ENCODE data around the gene MACROD2. TPM values are rescaled to one million over a fixed set of nuclear protein-coding genes. Genes with fewer than 3 reads are reported as not detected.

The MACROD2 gene
- total RNA-seq, 1 donor from 2014 or later: 60.4 TPM

- DNase-seq: no peak
Measured at GRCh38 chr20:14062786-14063185, 67.5 kb downstream of the MACROD2 start.

- no peak for DNase-seq
Measured at GRCh38 chr20:14064333-14064732, 69.0 kb downstream of the MACROD2 start.

- DNase-seq: no peak
Measured at GRCh38 chr20:14064921-14065320, 69.6 kb downstream of the MACROD2 start.

- DNase-seq: no peak
Measured at GRCh38 chr20:14065774-14066173, 70.5 kb downstream of the MACROD2 start.

- no peak for DNase-seq
Measured at GRCh38 chr20:14067603-14068002, 72.3 kb downstream of the MACROD2 start.

- no peak for DNase-seq
Measured at GRCh38 chr20:14069796-14070195, 74.5 kb downstream of the MACROD2 start.

- DNase-seq: no peak
Measured at GRCh38 chr20:14093652-14094051, 98.3 kb downstream of the MACROD2 start.

GRCh38 chr20:14098261-14098660 lies 102.9 kb downstream of the MACROD2 start:
- DNase-seq: no peak

GRCh38 chr20:14113416-14113815 lies 118.1 kb downstream of the MACROD2 start:
- no peak for DNase-seq

GRCh38 chr20:14114065-14114704 lies 118.9 kb downstream of the MACROD2 start:
- no peak for DNase-seq

GRCh38 chr20:14116037-14116436 lies 120.7 kb downstream of the MACROD2 start:
- DNase-seq: no peak

GRCh38 chr20:14117768-14118167 lies 122.5 kb downstream of the MACROD2 start:
- DNase-seq: no peak

GRCh38 chr20:14126856-14127255 lies 131.5 kb downstream of the MACROD2 start:
- DNase-seq: no peak

GRCh38 chr20:14127514-14128223 lies 132.4 kb downstream of the MACROD2 start:
- no peak for DNase-seq

GRCh38 chr20:14134004-14134403 lies 138.7 kb downstream of the MACROD2 start:
- DNase-seq: no peak

GRCh38 chr20:14142171-14142570 lies 146.9 kb downstream of the MACROD2 start:
- DNase-seq: peak; percentile 20

GRCh38 chr20:14142964-14143627 lies 147.8 kb downstream of the MACROD2 start:
- no peak for DNase-seq

- no peak for DNase-seq
Measured at GRCh38 chr20:14148042-14148441, 152.7 kb downstream of the MACROD2 start.

- no peak for DNase-seq
Measured at GRCh38 chr20:14155361-14155760, 160.0 kb downstream of the MACROD2 start.

GRCh38 chr20:14178528-14178927 lies 183.2 kb downstream of the MACROD2 start:
- DNase-seq: no peak

GRCh38 chr20:14178952-14179351 lies 183.6 kb downstream of the MACROD2 start:
- DNase-seq: no peak

- DNase-seq: no peak
Measured at GRCh38 chr20:14189794-14190402, 194.6 kb downstream of the MACROD2 start.

GRCh38 chr20:14191559-14191958 lies 196.2 kb downstream of the MACROD2 start:
- DNase-seq: no peak

All from occipital lobe (tissue), 2 donors.